Heart right ventricle (tissue), 16 donors: ENCODE results near the gene GTF2H4. TPM values are rescaled to one million over a fixed set of nuclear protein-coding genes. Genes with fewer than 3 reads are reported as not detected.

Experiments
- ATAC-seq, 8 donors: fragments of 200-7000 bp; cut with Tn5 transposase; one replicate each; pipeline ENCODE4 v1.9.1; 2020; ENCODE audit warnings: mild to moderate bottlenecking in 8 of 8, moderate library complexity in 8 of 8, moderate number of reproducible peaks in 1 of 8
- DNase-seq, 2 donors: peaks; one replicate each; pipeline ENCODE4 v3.0.0-alpha.2; 2020
- H3K27ac ChIP-seq, 10 donors: fragments of 200-600 bp; sonication (generic) in 2 of 10; one replicate each; pipeline versions ENCODE4 v1.5.0 to v1.8.0; 2020 to 2022; ENCODE audit warnings: mild to moderate bottlenecking in 3 of 10
- H3K27me3 ChIP-seq, 7 donors: fragments of 200-600 bp; one replicate each; pipeline ENCODE4 v1.8.0; 2021 to 2022; ENCODE audit warnings: mild to moderate bottlenecking in 2 of 7
- H3K36me3 ChIP-seq, 9 donors: fragments of 200-600 bp; sonication (generic) in 1 of 9; one replicate each; pipeline versions ENCODE4 v1.5.0 to v1.8.0; 2020 to 2022; ENCODE audit warnings: mild to moderate bottlenecking in 2 of 9
- H3K4me1 ChIP-seq, 9 donors: fragments of 200-600 bp; sonication (generic) in 1 of 9; one replicate each; pipeline versions ENCODE4 v1.5.0 to v1.8.0; 2020 to 2022; ENCODE audit warnings: mild to moderate bottlenecking in 4 of 9
- H3K4me3 ChIP-seq, 10 donors: fragments of 200-600 bp; sonication (generic) in 2 of 10; one replicate each; pipeline versions ENCODE4 v1.5.0 to v1.8.0; 2020 to 2022; ENCODE audit warnings: mild to moderate bottlenecking in 7 of 10, moderate library complexity in 2 of 10
- H3K9me3 ChIP-seq, 11 donors: fragments of 200-600 bp in 10 of 11; sonication (generic) in 2 of 11; one replicate each; pipeline versions ENCODE4 v1.5.0 to v1.8.0; 2013 to 2022; ENCODE audit warnings: mild to moderate bottlenecking in 2 of 11, control low read depth in 1 of 11, moderate library complexity in 1 of 11
- CTCF ChIP-seq, 9 donors: fragments of 200-600 bp; sonication (generic) in 2 of 9; IDR thresholded peaks; one replicate each; pipeline versions ENCODE4 v1.5.0 to v1.8.0; 2021 to 2022; ENCODE audit warnings: antibody characterized with exemption in 9 of 9, mild to moderate bottlenecking in 5 of 9, moderate library complexity in 1 of 9
- WGBS, 2 donors: extraction: QIAGEN DNeasy Blood & Tissue Kit; methylation state at CpG; one replicate each; pipeline ENCODE4 v1.1.7; 2013; ENCODE audit warnings: inconsistent platforms in 1 of 2; 5-methylcytosine and 5-hydroxymethylcytosine counted together
- intact Hi-C, 10 donors: fragments of 100-400 bp; cut with DNase I; formaldehyde crosslinking; loops; one replicate each; pipeline versions ENCODE4 v1.11.1 to v1.14.2; 2022
- polyA plus RNA-seq, 2 donors: library from polyadenylated mRNA; stranded (reverse); fragments of 200-250 nt; gene quantifications; one replicate each; pipeline ENCODE4 v1.2.3, GENCODE V29; 2013
- total RNA-seq, 10 donors: library from RNA; stranded (reverse); fragmentation: NEBNext Ultra II Directional in 3 of 10; extraction: Animal tissue kit (Norgen Biotek cat#: 25700) in 3 of 10; gene quantifications; one replicate each; pipeline versions ENCODE4 v1.2.1 to v1.2.4, GENCODE V29; 2021 to 2023
- donor health status: Arrhythmogenic right ventricular cardiomyopathy.
- donor health status: ischemic (EF 13 %, LVEDD 7.1; RV severe dilation, severe dysfunction).
- donor health status: healthy with polysubstance abuse.
- donor health status: DM: no; HTN: yes; CAD: no.
- donor health status: DM: no; HTN: no; CAD: no.
- donor health status: ischemic (EF 25% LVEDD 6.9; RV normal size, moderate dysfunction).
- donor health status: ischemic (EF 25% LVEDD 5.7; RV mildly dilated, moderate dysfunction).
- donor health status: healthy.
- donor health status: DM: yes; HTN: yes; CAD: no.
- donor health status: Ischemic cardiomyopathy.
- donor health status: ischemic (EF 35%, LVEDD 5.7; RV mildly dilated, moderate dysfunction).
- donor health status: nonischemic (EF 11% LVEDD 7.7; RV severe dilation, severe dysfunction).
- donor health status: DM: yes; HTN: yes; CAD: no.
- donor health status: PGD.
- donor health status: ischemic (EF 29% LVEDD 5.4; RV normal size, mild dysfunction).
- donor health status: nonischemic (EF 23%, LVEDD 6.1; RV moderate dilation, normal function).

Gene GTF2H4
- total and polyA plus RNA-seq, 12 donors = 8.3 to 27.0 (median 13.2) TPM

- Histone ChIP-seq H3K4me3 (no peak overlapping the region), H3K27me3 (no peaks in the 10 kb centered on the region), H3K9me3 (peaks cover 0 to 13% (median 0%) of the 10 kb centered on the region in 11 donors), H3K27ac (no peak overlapping the region), H3K4me1 (peaks cover 0 to 13% (median 0%) of the 10 kb centered on the region in 9 donors), H3K36me3 (peaks cover 0 to 38% (median 6%) of the 10 kb centered on the region in 9 donors)
- intact Hi-C loops = loop anchor here in 1 of 10 donors (10.0 kb wide), 1 partner anchor 116 kb away; no protein-coding TSS in a partner anchor
- 79 to 98% methylated on average over 3 of the region's 3 CpGs for WGBS, 2 donors
- no peak for ATAC-seq
- no peak for DNase-seq
- TF ChIP-seq CTCF (IDR thresholded peaks at IDR 0.05) = no peak
These were observed 20.7 kb downstream of the GTF2H4 start for GRCh38 chr6:30928677-30929076.

GRCh38 chr6:30930506-30930905 lies 22.5 kb downstream of the GTF2H4 start:
- Histone ChIP-seq H3K4me3 (no peak overlapping the region), H3K36me3 (peaks cover 0 to 21% (median 6%) of the 10 kb centered on the region in 9 donors), H3K27me3 (no peaks in the 10 kb centered on the region), H3K4me1 (peaks cover 0 to 9% (median 0%) of the 10 kb centered on the region in 9 donors), H3K9me3 (peaks cover 0 to 13% (median 0%) of the 10 kb centered on the region in 11 donors), H3K27ac (no peak overlapping the region)
- ATAC-seq (no peak), DNase-seq (no peak)
- no peak for TF ChIP-seq CTCF (IDR thresholded peaks at IDR 0.05)
- intact Hi-C loops = loop anchor here in 2 of 10 donors (5.0 kb wide), 2 partner anchors 117 to 132 kb away; no protein-coding TSS in a partner anchor
- WGBS, 2 donors = 90% methylated on average over 4 of the region's 4 CpGs

GRCh38 chr6:30931272-30931671 lies 23.3 kb downstream of the GTF2H4 start:
- TF ChIP-seq CTCF (IDR thresholded peaks at IDR 0.05) = no peak
- Histone ChIP-seq H3K27ac (no peak overlapping the region), H3K36me3 (peaks cover 0 to 13% (median 1%) of the 10 kb centered on the region in 9 donors), H3K9me3 (peaks cover 0 to 13% (median 0%) of the 10 kb centered on the region in 11 donors), H3K4me1 (peaks cover 0 to 9% (median 0%) of the 10 kb centered on the region in 9 donors), H3K27me3 (no peaks in the 10 kb centered on the region), H3K4me3 (no peak overlapping the region)
- DNase-seq (no peak), ATAC-seq (no peak)
- intact Hi-C loops = loop anchor here in 2 of 10 donors (5.0 kb wide), 2 partner anchors 116 to 131 kb away; no protein-coding TSS in a partner anchor
- 61 to 73% methylated on average over 8 of the region's 8 CpGs for WGBS, 2 donors

- H3K27ac ChIP-seq = no peak within 1 kb of the TSS
- intact Hi-C loops = loop anchor here in 2 of 10 donors (5.0 kb wide), 2 partner anchors 115 to 130 kb away; no protein-coding TSS in a partner anchor
- H3K27me3 ChIP-seq = peaks cover 0 to under 1% (median 0%) of the 10 kb centered on the region in 7 donors
- no peak for DNase-seq
- WGBS, 2 donors = 87 to 92% methylated on average over 7 of the region's 7 CpGs
- peaks cover 0 to under 1% (median 0%) of the 10 kb centered on the region in 9 donors for H3K4me1 ChIP-seq
- TF ChIP-seq CTCF (IDR thresholded peaks at IDR 0.05) = no peak
- H3K9me3 ChIP-seq = peaks cover 0 to 13% (median 0%) of the 10 kb centered on the region in 11 donors
- no peak for ATAC-seq
- no peak within 1 kb of the TSS for H3K4me3 ChIP-seq
- peaks cover 0 to 6% (median 0%) of the 10 kb centered on the region in 9 donors for H3K36me3 ChIP-seq
These were observed 24.1 kb downstream of the GTF2H4 start, which contains the start of gene SFTA2 for GRCh38 chr6:30931969-30932645. SFTA2 (minus strand) TSS chr6:30932170; CDS start chr6:30932096, 74 bp downstream.
